HG03354 (cell line): Measurements from ENCODE around the gene RPS25.
A peak's percentile ranks its signal among the peaks of the same experiment; 100 is the strongest.
"Not testable (repeated sequence)": the region's sequence is repeated elsewhere in the genome, so short reads cannot be mapped to it uniquely, and the experiment has no call there.

Experiments used
- ATAC-seq: cut with Tn5 transposase; IDR thresholded peaks from one replicate; pipeline ENCODE4 v1.9.1; 2021; ENCODE audit warnings: mild to moderate bottlenecking; ENCODE audit not compliant: unreplicated experiment, poor library complexity, severe bottlenecking

Gene RPS25

DNA sequence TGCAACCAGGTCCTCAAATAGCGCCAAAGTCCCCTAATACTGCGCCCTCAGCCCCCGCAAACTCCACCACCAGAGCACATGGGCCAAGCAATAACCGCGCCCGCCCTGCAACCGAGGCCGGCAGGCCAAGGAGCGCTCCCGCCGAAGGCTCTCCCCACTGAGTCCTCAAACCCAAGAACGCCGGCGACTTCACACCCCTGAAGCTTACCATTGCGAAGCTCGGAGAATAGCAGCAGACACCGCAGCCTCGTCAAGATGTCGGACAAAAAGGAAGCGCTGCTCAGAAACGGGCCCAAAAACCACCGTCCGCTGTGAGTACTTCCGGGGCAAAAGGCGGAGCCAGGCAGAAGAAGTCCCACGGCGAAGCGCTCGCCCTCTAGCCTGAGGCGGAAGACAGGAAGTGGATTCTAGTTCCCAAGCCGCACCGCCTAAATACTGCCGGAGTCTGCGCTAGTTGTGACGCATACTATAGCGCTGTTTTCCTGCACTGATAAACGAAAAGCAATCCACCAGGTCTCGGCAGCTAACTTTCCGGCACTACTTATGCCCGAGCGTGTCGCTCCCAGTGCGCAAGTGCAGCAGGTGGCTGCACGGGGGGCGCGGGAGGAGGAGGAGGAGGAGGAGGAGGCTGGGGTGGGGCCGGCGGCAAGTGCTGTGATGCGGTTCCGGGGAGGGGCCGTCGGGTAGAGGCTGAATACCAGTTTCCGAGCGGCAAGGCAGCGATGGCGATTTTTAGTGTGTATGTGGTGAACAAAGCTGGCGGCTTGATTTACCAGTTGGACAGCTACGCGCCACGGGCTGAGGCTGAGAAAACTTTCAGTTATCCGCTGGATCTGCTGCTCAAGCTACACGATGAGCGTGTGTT, at the start of gene RPS25, which contains the start of gene TRAPPC4:
TSS of gene RPS25 (minus strand) at position 270 of the 865 bp plus-strand sequence. CDS start at position 211, 59 bp downstream.
TSS of gene TRAPPC4 (plus strand) at position 693 of the 865 bp plus-strand sequence. CDS start at position 723, 30 bp downstream.
- peak; percentile 87 for ATAC-seq

DNA sequence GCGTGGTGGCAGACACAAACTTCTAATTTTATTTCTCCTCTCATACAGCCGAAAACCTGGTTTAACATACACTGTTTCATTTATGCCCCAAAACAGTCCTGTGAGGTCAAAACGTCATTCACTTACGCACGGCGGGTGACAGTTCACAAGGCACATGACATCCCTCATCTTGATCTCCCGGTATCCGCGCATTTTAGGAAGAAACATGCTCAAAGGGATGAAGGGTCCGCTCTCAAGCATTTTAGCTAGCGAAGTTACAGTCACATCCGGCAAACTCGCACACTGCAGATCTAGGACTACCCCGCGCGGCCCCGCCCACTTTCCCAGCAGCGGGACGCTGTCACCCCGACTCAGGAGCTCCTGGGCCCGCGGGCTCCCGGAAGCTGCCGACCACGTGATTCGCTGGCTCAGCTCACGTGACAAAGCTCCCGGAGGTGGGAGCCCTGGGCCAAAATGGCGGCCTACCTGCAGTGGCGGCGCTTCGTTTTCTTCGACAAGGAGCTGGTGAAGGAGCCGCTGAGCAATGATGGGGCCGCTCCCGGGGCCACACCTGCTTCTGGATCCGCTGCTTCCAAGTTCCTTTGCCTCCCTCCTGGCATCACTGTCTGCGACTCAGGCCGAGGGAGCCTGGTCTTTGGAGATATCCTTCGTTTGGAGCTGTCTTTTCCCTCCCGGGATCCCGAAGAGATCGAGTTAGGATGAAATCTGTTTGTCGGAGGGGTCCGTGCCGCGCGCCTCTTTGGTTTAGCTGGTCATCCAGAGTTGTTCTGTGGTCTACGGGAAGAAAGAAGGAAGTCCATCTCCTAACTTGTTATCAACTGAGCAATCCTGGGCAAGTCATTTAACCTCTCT, 49.5 kb upstream of the RPS25 start, which contains the start of gene VPS11:
TSS of gene VPS11 (plus strand) at position 448 of the 852 bp plus-strand sequence. CDS start at position 454, 6 bp downstream.
- ATAC-seq: peak; percentile 89

DNA sequence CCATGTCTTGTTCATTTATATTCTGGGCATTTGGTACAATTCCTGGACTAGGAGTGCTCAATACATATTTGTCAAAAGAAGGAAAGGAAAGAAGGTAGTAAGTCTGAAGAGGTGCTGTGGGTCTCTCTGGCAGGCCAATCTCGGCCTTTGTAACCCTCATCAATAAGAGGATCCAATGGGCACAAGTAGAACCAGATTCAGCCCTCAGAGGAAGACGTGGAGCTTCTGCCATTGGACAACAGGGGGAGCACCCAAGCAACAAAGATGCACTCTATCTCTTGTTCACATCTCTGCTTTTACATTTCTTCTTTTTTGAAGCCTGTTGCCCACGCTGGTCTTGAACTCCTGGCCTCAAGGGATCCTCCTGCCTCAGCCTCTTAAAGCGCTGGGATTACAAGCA, 47.2 kb upstream of the RPS25 start:
- no peak for ATAC-seq

DNA sequence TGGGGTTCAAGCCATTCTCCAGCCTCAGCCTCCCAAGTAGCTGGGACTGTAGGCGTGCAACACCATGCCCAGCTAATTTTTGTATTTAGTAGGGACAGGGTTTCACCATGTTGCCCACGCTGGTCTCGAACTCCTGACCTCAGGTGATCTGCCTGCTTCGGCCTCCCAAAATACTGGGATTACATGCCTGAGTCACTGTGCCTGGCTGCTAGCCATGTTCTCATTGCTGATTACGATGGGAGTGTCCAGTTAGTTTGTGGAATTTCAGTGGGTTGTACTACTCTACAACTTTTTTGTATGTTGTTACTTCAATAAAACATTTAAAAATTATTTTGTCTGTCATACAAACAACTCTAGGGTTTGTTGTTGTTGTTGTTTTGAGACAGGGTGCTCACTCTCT, 44.6 kb upstream of the RPS25 start:
- no peak for ATAC-seq

DNA sequence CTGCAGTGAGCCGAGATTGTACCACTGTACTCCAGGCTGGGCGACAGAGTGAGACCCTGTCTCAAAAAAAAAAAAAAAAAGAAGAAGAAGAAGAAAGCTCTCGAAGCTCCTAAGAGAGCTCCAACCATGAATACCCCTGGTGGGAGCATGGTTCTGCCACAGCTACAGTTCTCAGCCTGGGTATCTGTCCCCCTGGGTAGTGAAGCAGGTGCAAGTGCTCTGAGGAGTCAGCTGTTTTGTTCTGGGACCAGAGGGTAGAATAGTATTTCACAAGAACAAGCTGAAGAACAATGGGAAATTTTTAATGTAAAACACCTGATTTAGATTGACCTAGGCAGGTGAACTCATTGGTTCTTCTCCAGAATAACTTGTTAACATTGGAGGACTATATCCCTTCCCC, 43.1 kb upstream of the RPS25 start:
- ATAC-seq: no peak

DNA sequence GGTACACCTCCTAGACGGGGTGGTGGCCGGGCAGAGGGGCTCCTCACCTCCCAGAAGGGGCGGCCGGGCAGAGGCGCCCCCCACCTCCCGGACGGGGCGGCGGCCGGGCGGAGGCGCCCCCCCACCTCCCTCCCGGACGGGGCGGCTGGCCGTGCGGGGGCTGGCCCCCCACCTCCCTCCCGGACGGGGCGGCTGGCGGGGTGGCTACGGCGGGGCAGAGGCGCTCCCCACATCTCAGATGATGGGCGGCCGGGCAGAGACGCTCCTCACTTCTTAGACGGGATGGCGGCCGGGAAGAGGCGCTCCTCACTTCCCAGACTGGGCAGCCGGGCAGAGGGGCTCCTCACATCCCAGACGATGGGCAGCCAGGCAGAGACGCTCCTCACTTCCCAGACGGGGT, 41.0 kb upstream of the RPS25 start:
- ATAC-seq: not testable (repeated sequence)

DNA sequence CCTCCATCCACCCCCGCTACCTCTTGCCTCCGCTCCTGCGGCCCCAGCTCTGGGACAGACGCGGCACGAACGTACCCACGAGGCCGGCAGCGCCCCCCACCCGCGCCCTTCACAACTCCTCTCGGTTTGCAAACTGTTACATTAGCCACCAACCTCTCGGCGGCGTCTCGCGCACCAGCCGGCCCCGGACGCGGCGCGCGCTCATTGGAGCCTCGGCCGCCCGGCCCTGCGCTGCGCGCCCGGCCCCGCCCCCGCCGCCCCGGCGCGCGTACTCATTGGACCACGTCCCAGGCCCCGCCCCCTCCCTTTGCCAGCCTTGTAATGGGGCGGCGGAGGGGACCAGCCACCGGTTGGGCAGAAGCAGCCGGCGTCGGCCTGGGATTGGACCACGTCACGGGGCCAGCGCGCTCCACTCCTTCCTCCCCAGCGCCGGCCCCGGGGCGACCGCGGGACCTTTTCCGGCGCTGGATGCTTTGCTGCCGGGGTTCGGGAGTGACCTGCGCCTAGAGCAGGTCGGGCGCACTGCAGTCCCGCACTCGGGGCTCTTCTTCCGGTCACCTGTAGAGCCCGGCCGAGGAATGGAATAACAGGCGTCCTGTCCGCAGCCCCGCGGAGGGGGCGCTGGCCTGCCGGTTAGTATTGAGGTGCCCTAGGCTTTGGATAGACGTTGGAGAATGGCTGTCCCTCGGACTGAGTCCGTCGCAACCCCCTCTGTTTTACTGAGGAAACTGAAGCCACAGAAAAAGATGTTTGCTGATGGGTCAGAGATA, 39.0 kb upstream of the RPS25 start, which contains the start of gene HYOU1:
TSS of gene HYOU1 (minus strand) at position 206 of the 770 bp plus-strand sequence. CDS start 1,045 bp downstream, outside the sequence.
- peak; percentile 92 for ATAC-seq

DNA sequence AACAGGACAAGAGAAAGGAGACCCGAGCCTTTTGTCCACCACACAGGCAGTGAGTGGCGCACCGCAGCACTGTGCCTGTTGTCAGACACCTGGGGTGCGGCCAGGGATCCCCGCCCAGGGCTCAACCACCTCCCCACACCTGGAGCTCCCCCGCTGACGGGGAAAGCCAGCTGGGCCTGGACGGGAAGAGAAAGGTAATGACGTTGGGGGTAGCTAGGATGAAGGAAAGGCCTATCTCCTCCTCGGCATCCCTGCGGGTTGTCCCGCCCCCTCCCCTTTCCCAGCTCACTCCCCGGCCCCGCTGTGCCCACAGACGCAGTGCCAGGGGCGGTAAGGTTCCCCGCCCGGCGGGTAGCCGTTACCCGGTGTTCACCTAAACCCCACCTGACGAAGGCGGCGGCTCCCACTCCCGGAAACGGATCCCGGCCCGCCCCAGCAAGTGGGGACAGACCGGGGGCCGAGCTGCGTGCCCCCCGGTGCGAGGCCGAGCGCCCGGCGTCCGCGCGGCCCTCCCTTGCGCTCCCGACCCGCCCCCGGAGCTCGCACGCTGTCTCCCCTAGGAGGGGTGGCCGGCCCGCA, 38.4 kb upstream of the RPS25 start:
- peak; percentile 19 for ATAC-seq

DNA sequence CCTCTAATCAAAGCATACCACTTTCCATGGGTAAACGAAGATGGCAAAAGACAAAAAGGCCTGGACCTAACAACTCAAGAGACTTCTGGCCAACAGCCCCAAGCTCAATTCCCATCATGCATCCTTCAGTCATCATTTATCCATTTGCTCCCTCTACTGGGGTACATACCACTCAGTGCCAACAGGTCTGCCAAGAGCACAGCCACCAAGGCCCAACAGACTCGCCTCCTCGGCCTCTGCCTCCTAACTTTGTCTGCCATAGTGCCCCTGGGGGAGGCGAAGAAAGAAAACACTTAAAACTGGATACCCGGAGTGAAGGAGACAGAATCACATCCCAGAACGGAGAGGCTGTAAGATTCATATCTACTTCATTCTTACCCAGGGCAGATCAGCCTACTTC, 37.8 kb upstream of the RPS25 start:
- ATAC-seq: no peak

DNA sequence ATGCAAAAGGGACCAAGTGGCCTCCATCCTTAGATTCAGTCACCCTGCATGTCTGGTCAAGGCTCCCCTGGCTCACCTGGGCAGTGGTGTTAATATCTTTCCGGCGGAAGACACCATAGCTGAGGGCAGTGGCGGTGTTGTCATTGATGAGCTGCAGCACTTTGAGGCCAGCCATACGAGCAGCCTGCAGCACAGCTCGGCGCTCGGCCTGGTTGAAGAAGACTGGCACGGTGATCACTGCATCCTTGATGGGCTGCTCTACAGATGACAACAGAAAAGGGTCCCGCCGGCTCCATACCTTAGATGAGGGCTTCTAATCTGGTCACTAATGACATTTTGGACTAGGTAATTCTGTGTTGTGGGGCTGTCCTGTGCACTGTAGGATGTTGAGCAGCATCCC, 36.3 kb upstream of the RPS25 start:
- ATAC-seq: no peak

DNA sequence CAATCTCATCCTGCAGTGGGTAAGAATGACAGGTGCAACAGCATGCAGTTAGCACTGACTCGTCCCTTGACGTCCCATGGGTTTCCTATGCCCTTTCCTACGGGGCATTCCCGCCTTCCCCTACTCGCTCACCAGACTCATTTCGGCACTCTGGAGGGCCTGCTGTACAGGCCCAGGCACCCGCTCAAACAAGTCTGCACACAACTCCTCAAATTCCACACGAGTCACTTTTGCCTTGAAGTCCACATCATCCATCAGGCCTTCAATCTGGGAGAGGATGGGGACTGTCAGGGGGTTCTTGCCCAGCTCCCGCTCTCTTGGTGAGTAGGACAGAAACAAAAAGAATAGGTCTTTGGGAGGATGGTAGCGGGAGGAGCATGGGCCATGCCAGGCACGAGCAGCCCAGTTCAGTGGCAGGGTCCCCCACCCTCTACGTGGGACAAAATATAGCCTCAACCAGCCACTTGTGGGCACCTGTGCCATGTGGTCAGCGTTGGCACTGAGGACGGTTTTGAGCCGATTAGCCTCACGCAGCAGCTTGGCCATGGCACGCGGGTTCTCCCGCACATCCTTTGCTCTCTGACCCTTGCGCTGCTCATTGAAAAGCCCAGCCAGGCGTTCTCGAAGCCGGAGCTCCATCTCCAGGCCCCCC, 34.1 kb upstream of the RPS25 start:
- ATAC-seq: no peak

DNA sequence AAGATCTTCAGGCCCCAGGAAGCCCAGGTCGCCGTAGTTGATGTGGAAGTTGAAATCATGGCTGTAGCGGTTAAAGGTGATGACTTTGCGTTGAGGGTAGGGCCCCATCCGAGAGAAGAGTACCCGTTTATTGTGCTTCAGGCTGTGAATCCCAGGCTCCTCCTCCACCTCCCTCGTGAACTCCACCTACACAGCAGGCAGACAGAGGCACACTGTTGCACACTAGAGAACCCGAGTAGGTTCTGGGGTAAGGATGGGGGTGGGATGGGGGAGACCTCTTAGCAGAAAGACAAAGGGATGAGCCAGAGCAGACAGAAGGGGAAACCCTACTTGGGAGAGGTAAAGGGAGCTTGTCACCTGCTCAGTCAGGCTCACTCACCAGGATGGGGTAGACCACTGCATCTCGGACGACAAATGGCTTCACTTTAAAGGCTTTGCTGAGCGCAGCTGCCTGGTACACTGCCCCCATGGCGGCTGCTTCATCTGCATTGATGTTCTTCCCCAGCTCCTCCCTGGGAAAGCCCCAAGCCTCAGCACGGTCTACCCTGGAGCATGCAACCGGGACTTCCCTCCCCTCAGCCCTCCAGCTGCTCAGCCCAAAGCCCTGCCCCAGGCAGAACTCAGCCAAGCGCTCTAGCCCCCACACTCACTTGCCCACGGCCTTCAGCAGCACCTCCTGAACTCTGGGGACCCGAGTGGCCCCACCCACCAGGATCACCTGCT, 33.5 kb upstream of the RPS25 start:
- no peak for ATAC-seq

DNA sequence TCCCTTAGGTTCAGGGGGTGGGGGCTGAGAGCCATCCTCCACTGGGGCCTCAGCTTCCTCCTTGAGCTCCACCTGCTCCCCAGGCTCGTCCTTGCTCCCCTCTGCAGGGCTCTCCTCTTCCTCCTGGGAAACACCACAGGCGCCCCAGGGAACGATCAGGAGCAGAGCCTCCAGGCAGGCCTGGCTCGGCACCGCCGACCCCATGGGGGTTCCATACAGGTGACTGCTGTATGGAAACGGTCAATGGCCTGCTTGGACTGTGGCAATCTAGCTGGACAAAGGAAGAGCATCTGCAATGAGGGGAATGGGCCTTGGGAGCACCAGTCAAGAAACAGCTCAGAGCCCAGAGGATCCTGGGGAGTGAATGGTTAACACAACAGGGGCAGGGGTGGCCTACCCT, 30.9 kb upstream of the RPS25 start:
- no peak for ATAC-seq

DNA sequence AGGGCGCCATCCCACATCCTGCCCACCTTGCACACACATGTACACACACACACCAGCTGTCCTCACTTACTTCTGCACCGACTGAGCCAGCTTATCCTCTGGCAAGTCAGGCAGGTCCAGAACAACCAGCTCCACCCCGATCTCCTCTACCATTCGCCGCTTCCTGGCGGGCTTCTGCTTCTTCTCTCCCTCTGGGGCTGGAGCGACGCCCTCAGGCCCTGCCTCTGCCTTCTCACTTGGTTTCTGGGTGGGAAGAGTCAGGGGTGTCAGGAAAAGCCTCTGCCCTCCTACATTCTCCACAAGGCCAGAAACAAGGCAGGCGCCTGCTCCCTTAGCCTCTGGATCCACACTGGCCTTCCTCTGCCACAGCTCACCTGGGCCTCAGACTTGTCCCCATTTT, 30.5 kb upstream of the RPS25 start:
- ATAC-seq: no peak

DNA sequence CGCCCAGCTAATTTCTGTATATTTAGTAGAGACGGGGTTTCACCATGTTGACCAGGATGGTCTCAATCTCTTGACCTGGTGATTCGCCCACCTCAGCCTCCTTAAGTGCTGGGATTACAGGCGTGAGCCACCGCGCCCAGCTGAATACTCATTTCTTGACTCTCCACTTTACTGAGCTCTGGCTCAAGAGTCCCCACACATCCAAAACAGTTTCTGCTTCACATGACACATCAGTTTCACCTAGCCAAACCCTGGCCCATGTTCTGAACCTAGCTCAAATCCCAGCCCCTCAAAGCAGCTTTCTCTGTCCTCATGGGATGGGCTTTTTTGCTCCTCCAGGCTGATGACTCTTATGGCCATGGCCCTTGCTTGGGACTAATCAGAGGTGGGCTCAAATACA, 29.1 kb upstream of the RPS25 start:
- ATAC-seq: no peak

DNA sequence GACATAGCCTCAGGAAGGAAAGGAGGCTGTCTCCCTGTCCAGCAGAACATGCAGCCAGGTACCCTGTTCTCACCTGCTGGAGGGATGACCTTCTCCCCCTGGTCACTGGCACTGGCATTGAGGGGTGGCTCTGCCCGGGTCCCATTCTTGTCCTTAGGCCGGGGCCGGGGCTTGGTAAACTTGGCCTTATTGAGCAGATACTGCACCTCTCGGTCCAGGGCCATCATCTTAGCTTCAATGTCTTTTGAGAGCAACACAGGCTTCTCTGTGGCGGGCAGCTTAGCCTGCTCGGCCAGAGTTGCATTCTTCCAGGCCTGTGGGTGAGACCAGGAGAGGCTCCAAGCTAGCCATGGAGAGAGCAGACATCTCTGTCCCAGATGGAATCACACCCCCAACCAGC, 28.3 kb upstream of the RPS25 start:
- no peak for ATAC-seq

DNA sequence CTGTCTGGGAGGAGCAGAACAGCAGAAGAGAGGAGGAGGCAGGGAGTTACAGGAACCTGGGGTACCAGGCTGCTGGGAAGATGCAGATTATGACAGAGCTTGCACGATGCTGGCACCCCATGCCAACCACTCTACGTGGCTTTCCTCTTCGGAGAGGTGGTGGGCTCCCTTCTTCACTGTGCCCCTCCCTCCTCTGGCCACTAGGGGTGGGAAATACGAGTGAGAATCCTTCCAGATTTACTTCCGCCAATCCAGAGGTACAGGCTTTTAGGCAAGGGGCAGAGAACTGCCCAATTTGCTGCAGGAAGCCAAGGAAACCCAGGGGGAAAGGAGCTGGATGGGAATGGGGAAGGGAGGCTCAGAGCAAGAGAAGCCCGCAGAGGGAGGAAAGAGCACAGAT, 26.6 kb upstream of the RPS25 start:
- ATAC-seq: no peak

DNA sequence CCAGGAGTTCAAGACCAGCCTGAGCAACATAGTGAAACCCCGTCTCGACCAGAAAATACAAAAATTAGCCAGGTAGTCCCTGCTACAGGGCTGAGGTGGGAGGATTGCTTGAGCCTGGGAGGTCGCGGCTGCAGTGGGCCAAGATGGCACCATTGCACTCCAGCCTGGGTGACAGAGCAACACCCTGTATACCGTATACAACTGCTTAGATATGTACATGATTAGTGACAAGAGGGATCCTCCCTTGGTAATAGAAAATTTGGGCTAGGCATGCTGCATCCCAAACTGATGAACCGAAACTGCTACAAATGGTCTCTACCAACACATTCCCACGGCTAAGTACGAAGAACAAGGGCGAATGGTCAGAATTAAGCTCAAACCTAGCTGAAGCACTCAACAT, 24.8 kb upstream of the RPS25 start:
- ATAC-seq: no peak
